Progenitor cell of endocrine pancreas (in vitro differentiated cells): Measurements from ENCODE around the gene DLEC1. TPM values are rescaled to one million over a fixed set of nuclear protein-coding genes. Genes with fewer than 3 reads are reported as not detected.

Experiments used
- DNase-seq: peaks from one replicate; pipeline ENCODE4 v3.0.0; 2021; ENCODE audit warnings: low spot score; ENCODE audit not compliant: unreplicated experiment
- H3K27ac Mint-ChIP-seq: 2 replicates; pipeline ENCODE4 v1.8.0; 2021; ENCODE audit warnings: mild to moderate bottlenecking, moderate library complexity, mixed read lengths
- H3K27me3 Mint-ChIP-seq: 2 replicates; pipeline ENCODE4 v1.8.0; 2021; ENCODE audit warnings: mixed read lengths
- H3K36me3 Mint-ChIP-seq: 2 replicates; pipeline ENCODE4 v1.8.0; 2022; ENCODE audit warnings: mixed read lengths; ENCODE audit not compliant: insufficient read depth
- H3K4me1 Mint-ChIP-seq: 2 replicates; pipeline ENCODE4 v1.8.0; 2021; ENCODE audit warnings: low read depth, mixed read lengths
- H3K4me3 Mint-ChIP-seq: 2 replicates; pipeline ENCODE4 v1.8.0; 2021; ENCODE audit warnings: low read depth, mild to moderate bottlenecking, moderate library complexity, mixed read lengths
- H3K9me3 Mint-ChIP-seq: 2 replicates; pipeline ENCODE4 v1.8.0; 2021; ENCODE audit warnings: low read depth, mixed read lengths
- total RNA-seq: library from RNA; stranded (reverse); gene quantifications from 2 replicates; pipeline ENCODE4 v1.2.1, GENCODE V29; 2021
- TF ChIP-seq, protein P1 (sequence below): fragments of 200-600 bp; sonication (generic); IDR thresholded peaks from one replicate; pipeline ENCODE4 v1.5.0; 2021; ENCODE audit warnings: antibody characterized with exemption, mild to moderate bottlenecking; ENCODE audit not compliant: unreplicated experiment

Gene DLEC1
- total RNA-seq, 1 donor from 2014 or later: 1.3 TPM

DNA sequence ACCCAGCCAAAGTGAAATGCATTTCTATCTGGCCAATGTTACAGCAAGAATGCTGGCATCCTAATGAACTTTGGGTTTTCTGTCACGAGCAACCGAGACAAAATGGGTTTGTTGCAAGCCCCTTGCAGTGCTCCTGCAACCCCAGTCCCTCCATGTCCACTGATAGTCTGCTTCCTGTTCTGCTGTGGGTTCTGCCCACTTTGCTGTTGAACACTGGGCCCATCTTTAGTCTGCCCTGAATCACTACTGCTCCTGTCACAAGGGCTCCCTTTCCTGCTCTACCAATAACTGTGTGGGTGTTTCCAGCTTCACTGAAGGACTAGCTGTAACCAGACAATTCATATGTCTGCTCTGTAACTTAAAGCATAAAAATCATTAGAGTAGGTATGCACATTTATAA is 113.6 kb downstream of the DLEC1 start:
- DNase-seq: no peak
- no peaks in the 10 kb centered on the region for H3K27me3 Mint-ChIP-seq
- TF ChIP-seq, protein P1, sequence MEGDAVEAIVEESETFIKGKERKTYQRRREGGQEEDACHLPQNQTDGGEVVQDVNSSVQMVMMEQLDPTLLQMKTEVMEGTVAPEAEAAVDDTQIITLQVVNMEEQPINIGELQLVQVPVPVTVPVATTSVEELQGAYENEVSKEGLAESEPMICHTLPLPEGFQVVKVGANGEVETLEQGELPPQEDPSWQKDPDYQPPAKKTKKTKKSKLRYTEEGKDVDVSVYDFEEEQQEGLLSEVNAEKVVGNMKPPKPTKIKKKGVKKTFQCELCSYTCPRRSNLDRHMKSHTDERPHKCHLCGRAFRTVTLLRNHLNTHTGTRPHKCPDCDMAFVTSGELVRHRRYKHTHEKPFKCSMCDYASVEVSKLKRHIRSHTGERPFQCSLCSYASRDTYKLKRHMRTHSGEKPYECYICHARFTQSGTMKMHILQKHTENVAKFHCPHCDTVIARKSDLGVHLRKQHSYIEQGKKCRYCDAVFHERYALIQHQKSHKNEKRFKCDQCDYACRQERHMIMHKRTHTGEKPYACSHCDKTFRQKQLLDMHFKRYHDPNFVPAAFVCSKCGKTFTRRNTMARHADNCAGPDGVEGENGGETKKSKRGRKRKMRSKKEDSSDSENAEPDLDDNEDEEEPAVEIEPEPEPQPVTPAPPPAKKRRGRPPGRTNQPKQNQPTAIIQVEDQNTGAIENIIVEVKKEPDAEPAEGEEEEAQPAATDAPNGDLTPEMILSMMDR: no peak
- H3K27ac Mint-ChIP-seq: peak overlapping the region; percentile 26
- no peaks in the 10 kb centered on the region for H3K9me3 Mint-ChIP-seq
- no peak overlapping the region for H3K4me3 Mint-ChIP-seq
- H3K4me1 Mint-ChIP-seq: no peaks in the 10 kb centered on the region
- H3K36me3 Mint-ChIP-seq: no peaks in the 10 kb centered on the region

DNA sequence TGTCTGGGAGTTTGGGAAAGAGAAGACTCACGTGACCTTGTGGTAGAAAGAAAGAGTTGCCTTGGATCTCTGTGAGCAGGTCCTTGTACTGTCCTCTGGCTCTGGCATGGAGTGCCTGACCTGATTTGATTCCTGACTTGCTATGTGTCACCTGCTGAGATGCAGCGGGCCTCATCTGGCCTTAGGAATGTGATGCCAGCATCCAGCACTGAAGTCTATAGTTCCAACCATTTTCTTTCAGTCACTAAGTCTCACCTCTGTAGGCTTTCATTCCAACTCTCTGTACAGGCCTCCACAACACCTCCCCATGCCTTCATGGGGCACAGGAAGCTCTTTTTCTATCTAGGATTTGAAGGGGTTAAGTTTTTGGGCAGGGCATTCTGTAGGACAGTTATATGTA is 114.2 kb downstream of the DLEC1 start:
- no peak for DNase-seq
- no peaks in the 10 kb centered on the region for H3K27me3 Mint-ChIP-seq
- H3K4me3 Mint-ChIP-seq: no peak overlapping the region
- no peaks in the 10 kb centered on the region for H3K36me3 Mint-ChIP-seq
- H3K27ac Mint-ChIP-seq: no peak overlapping the region
- no peaks in the 10 kb centered on the region for H3K9me3 Mint-ChIP-seq
- TF ChIP-seq, protein P1: no peak
- H3K4me1 Mint-ChIP-seq: no peaks in the 10 kb centered on the region

DNA sequence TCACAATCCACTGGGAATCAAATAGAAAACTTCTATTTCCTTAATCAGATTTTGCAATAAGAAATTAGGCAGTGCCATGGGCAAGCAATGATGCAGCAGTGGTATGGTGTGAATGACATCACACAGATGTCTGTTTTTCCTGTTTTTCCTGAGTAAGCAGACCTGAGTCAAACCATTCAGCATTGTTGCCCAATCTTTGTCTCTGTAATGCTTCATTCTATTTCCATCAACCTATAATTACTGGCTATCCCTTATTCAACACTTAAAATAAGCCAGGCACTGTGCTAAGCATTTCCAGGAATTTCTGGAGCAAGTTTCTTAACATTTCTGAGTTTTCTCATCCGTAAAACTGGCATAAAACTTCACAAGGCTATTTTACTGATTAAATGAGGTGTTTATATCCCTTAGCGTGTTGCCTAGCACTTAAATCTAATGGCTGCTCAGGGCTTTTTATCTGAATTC is 115.1 kb downstream of the DLEC1 start:
- no peaks in the 10 kb centered on the region for H3K4me1 Mint-ChIP-seq
- no peaks in the 10 kb centered on the region for H3K9me3 Mint-ChIP-seq
- H3K27me3 Mint-ChIP-seq: no peaks in the 10 kb centered on the region
- no peaks in the 10 kb centered on the region for H3K36me3 Mint-ChIP-seq
- H3K27ac Mint-ChIP-seq: no peak overlapping the region
- no peak for DNase-seq
- H3K4me3 Mint-ChIP-seq: no peak overlapping the region
- TF ChIP-seq, protein P1: no peak

DNA sequence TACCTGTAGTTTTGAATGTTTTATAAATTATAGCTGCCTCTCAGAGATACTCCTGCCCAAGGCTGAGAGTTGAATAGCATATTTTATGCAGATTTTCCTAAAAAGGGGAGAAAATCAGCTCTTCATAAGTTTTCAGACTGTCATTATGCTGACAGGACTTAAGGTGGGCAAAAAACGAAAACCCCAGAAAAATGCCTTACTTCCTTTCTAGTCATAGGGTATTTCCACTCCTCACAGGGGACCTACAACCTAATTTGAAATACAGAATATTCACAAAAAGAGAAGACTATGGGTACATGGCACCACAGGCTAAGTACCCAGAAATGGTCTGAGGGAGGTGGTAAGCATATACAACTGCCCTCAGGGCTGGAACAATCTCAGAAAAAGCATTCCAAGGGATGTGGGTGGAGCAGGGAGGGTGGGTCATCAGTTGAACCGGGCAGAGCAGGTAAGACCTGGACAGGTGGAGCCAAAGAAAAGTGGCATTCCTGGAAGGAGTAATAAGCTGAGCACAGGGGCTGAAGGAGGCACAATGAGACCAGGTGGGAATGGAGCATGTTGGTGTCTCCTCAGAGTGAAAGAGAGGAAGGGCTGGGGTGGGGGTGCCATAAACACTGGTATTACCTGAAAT is 115.7 kb downstream of the DLEC1 start:
- no peaks in the 10 kb centered on the region for H3K36me3 Mint-ChIP-seq
- DNase-seq: no peak
- TF ChIP-seq, protein P1: no peak
- no peaks in the 10 kb centered on the region for H3K9me3 Mint-ChIP-seq
- H3K27ac Mint-ChIP-seq: no peak overlapping the region
- no peaks in the 10 kb centered on the region for H3K27me3 Mint-ChIP-seq
- H3K4me3 Mint-ChIP-seq: no peak overlapping the region
- no peaks in the 10 kb centered on the region for H3K4me1 Mint-ChIP-seq

DNA sequence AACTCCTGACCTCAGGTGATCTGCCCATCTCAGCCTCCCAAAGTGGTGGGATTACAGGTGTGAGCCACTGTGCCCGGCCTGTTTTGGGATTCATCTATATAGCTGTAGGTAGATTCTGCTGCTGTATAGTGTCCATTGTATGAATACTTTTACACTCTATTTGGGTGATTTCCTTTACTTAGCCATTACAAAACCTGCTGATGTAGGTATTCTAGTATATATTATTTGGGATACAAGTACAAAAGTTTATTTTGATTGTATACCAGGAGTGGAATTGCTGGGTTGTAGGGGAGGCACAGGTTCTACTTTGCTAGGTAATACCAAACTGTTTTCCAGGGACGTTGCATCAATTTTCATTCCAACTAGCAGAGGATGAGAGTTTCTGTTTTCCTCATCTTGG is 116.8 kb downstream of the DLEC1 start:
- TF ChIP-seq, protein P1: no peak
- H3K4me3 Mint-ChIP-seq: no peak overlapping the region
- no peaks in the 10 kb centered on the region for H3K9me3 Mint-ChIP-seq
- H3K27ac Mint-ChIP-seq: no peak overlapping the region
- H3K27me3 Mint-ChIP-seq: no peaks in the 10 kb centered on the region
- H3K4me1 Mint-ChIP-seq: no peaks in the 10 kb centered on the region
- no peaks in the 10 kb centered on the region for H3K36me3 Mint-ChIP-seq
- no peak for DNase-seq
